Stimulated activated CD4-positive, alpha-beta T cell treated with anti-CD3 and anti-CD28 coated beads, Interleukin-12 subunit alpha, Interleukin-12 subunit beta, amount 100 ng/mL, for 4 hours (primary cell): Measurements from ENCODE around the gene ENAH.
A peak's percentile ranks its signal among the peaks of the same experiment; 100 is the strongest.
"Not testable (repeated sequence)": the region's sequence is repeated elsewhere in the genome, so short reads cannot be mapped to it uniquely, and the experiment has no call there.

ENCODE experiments used
- DNase-seq: peaks from one replicate; pipeline ENCODE4 v3.0.0-alpha.2; 2020

ENAH gene

GRCh38 chr1:225484657-225485214 lies 168.2 kb downstream of the ENAH start:
- no peak for DNase-seq

GRCh38 chr1:225483818-225484656 lies 168.9 kb downstream of the ENAH start:
- DNase-seq, result no peak

GRCh38 chr1:225482421-225482950 lies 170.4 kb downstream of the ENAH start:
- DNase-seq, result no peak

- DNase-seq, result no peak
Measured at GRCh38 chr1:225481738-225482137, 171.2 kb downstream of the ENAH start.

- peak; percentile 42 for DNase-seq
Measured at GRCh38 chr1:225480825-225481434, 172.0 kb downstream of the ENAH start.

- DNase-seq, result no peak
Measured at GRCh38 chr1:225479996-225480720, 172.8 kb downstream of the ENAH start.

- no peak for DNase-seq
Measured at GRCh38 chr1:225479341-225479740, 173.6 kb downstream of the ENAH start.

- no peak for DNase-seq
Measured at GRCh38 chr1:225477296-225477911, 175.5 kb downstream of the ENAH start.

- DNase-seq, result no peak
Measured at GRCh38 chr1:225476538-225476988, 176.4 kb downstream of the ENAH start.

- DNase-seq, result no peak
Measured at GRCh38 chr1:225476100-225476511, 176.8 kb downstream of the ENAH start.

GRCh38 chr1:225474986-225475820 lies 177.7 kb downstream of the ENAH start:
- DNase-seq, result peak; percentile 64

- no peak for DNase-seq
Measured at GRCh38 chr1:225474439-225474985, 178.4 kb downstream of the ENAH start.

- not testable (repeated sequence) for DNase-seq
Measured at GRCh38 chr1:225473676-225474438, 179.1 kb downstream of the ENAH start.

- DNase-seq, result not testable (repeated sequence)
Measured at GRCh38 chr1:225473266-225473665, 179.7 kb downstream of the ENAH start.

GRCh38 chr1:225471453-225472301 lies 181.2 kb downstream of the ENAH start:
- DNase-seq, result no peak

GRCh38 chr1:225471109-225471452 lies 181.8 kb downstream of the ENAH start:
- no peak for DNase-seq

GRCh38 chr1:225470211-225471108 lies 182.5 kb downstream of the ENAH start:
- no peak for DNase-seq

- DNase-seq, result no peak
Measured at GRCh38 chr1:225469051-225469450, 183.9 kb downstream of the ENAH start.
